Thyroid gland (tissue), 4 donors: ENCODE data around the gene ZNF599. TPM values are rescaled to one million over a fixed set of nuclear protein-coding genes. Genes with fewer than 3 reads are reported as not detected.

Experiments
- DNase-seq, 2 donors: peaks; one replicate each; pipeline ENCODE4 v3.0.0-alpha.2; 2019
- H3K27ac ChIP-seq, 3 donors: fragments of 200-600 bp; sonication (generic); 1 replicate in 2 of 3; 2 replicates in 1 of 3; pipeline ENCODE4 v1.5.1; 2016 to 2019; ENCODE audit warnings: mild to moderate bottlenecking in 1 of 3, moderate library complexity in 1 of 3
- H3K27me3 ChIP-seq: fragments of 200-600 bp; sonication (generic); one replicate; pipeline ENCODE4 v1.5.1; 2019
- H3K36me3 ChIP-seq, 2 donors: fragments of 200-600 bp; sonication (generic); one replicate each; pipeline ENCODE4 v1.5.1; 2016 to 2019
- H3K4me1 ChIP-seq, 2 donors: fragments of 200-600 bp; sonication (generic); one replicate each; pipeline ENCODE4 v1.5.1; 2017 to 2019
- H3K4me3 ChIP-seq, 3 donors: fragments of 200-600 bp; sonication (generic); replicated peaks in 1 of 3; 1 replicate in 2 of 3; 2 replicates in 1 of 3; pipeline ENCODE4 v1.5.1; 2016; ENCODE audit warnings: mild to moderate bottlenecking in 1 of 3
- H3K9me3 ChIP-seq: fragments of 200-600 bp; sonication (generic); one replicate; pipeline ENCODE4 v1.5.1; 2017
- CTCF ChIP-seq, 6 experiments: fragments of 200-600 bp in 3 of 6; fragments of 450-650 bp in 3 of 6; sonication (generic) in 3 of 6; IDR thresholded peaks; one replicate each; pipeline ENCODE4 v1.5.1; 2016 to 2019; ENCODE audit warnings: antibody characterized with exemption in 6 of 6, mild to moderate bottlenecking in 2 of 6, inconsistent platforms in 1 of 6, moderate library complexity in 1 of 6
- POLR2A ChIP-seq, 2 donors: fragments of 450-650 bp; IDR thresholded peaks; one replicate each; pipeline ENCODE4 v1.6.1; 2017; ENCODE audit warnings: antibody characterized with exemption in 2 of 2, mild to moderate bottlenecking in 2 of 2, moderate library complexity in 1 of 2
- WGBS, 2 donors: methylation state at CpG; one replicate each; pipeline ENCODE4 v1.1.5; 2017; 5-methylcytosine and 5-hydroxymethylcytosine counted together
- intact Hi-C: fragments of 100-400 bp; cut with DNase I; formaldehyde crosslinking; loops from one replicate; pipeline ENCODE4 v1.15.1; 2023
- total RNA-seq, 4 donors: library from RNA; depleted of rRNA; stranded (reverse); fragments of >200 nt; gene quantifications; one replicate each; pipeline ENCODE4 v1.2.3, GENCODE V29; 2016

The ZNF599 gene
- total RNA-seq = 10 to 100 TPM; 14.3 to 22.5 (median 17.2) TPM

- peak; percentile 90 to 91 for DNase-seq
These were observed at the start of gene ZNF599 for GRCh38 chr19:34772697-34773554. ZNF599 (minus strand) TSS chr19:34773215; CDS start chr19:34772841, 374 bp downstream.

DNA sequence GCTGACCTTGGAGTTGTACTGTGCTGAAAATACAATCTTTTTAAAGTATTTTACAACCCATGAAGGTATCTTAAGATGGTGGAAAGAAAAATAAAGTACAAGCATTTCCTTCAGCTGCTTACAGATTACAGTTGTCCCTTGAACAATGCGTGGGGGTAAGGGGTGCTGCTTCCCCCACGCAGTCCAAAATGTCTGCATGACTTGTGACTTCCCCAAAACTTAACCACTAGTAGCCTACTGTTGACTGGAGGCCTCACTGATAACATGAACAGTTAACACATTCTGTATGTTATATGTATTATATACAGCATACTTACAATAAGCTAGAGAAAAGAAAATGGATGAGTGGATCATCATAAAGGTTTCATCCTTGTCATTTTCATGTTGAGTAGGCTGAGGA, 45.3 kb upstream of the ZNF599 start:
- Histone ChIP-seq H3K27ac (no peak overlapping the region), H3K4me1 (no peaks in the 10 kb centered on the region), H3K36me3 (no peaks in the 10 kb centered on the region), H3K27me3 (no peaks in the 10 kb centered on the region), H3K4me3 (no peak overlapping the region), H3K9me3 (no peaks in the 10 kb centered on the region)
- WGBS, 2 donors = 70 to 85% methylated on average over 2 of the region's 2 CpGs
- TF ChIP-seq POLR2A (IDR thresholded peaks at IDR 0.05) (no peak), CTCF (IDR thresholded peaks at IDR 0.05) (no peak)
- intact Hi-C loops = no loop called here
- DNase-seq = no peak

More at GRCh38 chr19:34772697-34773554, at the start of gene ZNF599:
- Histone ChIP-seq H3K27me3 (no peaks in the 10 kb centered on the region), H3K27ac (peak within 1 kb of the TSS in 2 of 3 donors; percentile 44 to 54), H3K9me3 (no peaks in the 10 kb centered on the region), H3K4me1 (peaks cover 9 to 13% of the 10 kb centered on the region in 2 donors), H3K4me3 (peak within 1 kb of the TSS; percentile 49 to 88 (median 55)), H3K36me3 (peaks cover 3 to 12% of the 10 kb centered on the region in 2 donors)
- WGBS, 2 donors = 5 to 13% methylated on average over 12 to 32 of the region's 69 CpGs
- TF ChIP-seq POLR2A (IDR thresholded peaks at IDR 0.05) = peak in 1 of 2 donors; percentile 71
- TF ChIP-seq CTCF (IDR thresholded peaks at IDR 0.05) = peak in 1 of 6 experiments; percentile 9
- intact Hi-C loops = loop anchor here (5.0 kb wide), 1 partner anchor 36 kb away; no protein-coding TSS in a partner anchor

DNA sequence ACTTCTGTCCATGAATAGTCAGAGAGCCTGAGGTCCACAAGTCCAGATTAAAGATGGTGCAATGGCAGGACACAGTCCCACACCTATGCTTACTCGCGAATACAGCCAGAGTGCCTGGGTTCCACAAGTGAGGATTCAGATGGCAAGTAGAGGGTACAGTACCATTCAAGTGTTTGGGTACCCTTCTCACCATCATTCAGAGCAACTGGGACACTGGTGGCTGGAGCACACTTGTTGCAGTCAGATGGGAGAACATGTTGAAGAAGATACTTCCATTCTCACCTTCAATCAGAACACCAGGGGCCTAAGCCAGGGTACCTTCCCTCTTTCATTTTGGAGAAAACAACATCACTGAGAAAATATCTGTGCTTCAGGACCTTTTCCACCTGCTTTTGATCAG, 43.7 kb upstream of the ZNF599 start:
- no peak overlapping the region for H3K27ac ChIP-seq
- no peaks in the 10 kb centered on the region for H3K36me3 ChIP-seq
- no peak overlapping the region for H3K4me3 ChIP-seq
- no peaks in the 10 kb centered on the region for H3K9me3 ChIP-seq
- no peaks in the 10 kb centered on the region for H3K27me3 ChIP-seq
- intact Hi-C loops = no loop called here
- 100% methylated on average over 2 of the region's 2 CpGs for WGBS, 2 donors
- DNase-seq = no peak
- H3K4me1 ChIP-seq = no peaks in the 10 kb centered on the region
- no peak for TF ChIP-seq POLR2A (IDR thresholded peaks at IDR 0.05)
- TF ChIP-seq CTCF (IDR thresholded peaks at IDR 0.05) = no peak

- no peak for DNase-seq
- WGBS, 2 donors = 85 to 91% methylated on average over 3 of the region's 3 CpGs
These were observed 35.6 kb upstream of the ZNF599 start for GRCh38 chr19:34808566-34808965.

More at GRCh38 chr19:34808566-34808965, 35.6 kb upstream of the ZNF599 start:
- Histone ChIP-seq H3K27me3 (no peaks in the 10 kb centered on the region), H3K4me3 (no peak overlapping the region), H3K36me3 (no peaks in the 10 kb centered on the region), H3K4me1 (no peaks in the 10 kb centered on the region), H3K27ac (no peak overlapping the region), H3K9me3 (no peaks in the 10 kb centered on the region)
- TF ChIP-seq POLR2A (IDR thresholded peaks at IDR 0.05) (no peak), CTCF (IDR thresholded peaks at IDR 0.05) (no peak)
- intact Hi-C loops = no loop called here
